ENCODE measurements around the gene DPP9.

DNA sequence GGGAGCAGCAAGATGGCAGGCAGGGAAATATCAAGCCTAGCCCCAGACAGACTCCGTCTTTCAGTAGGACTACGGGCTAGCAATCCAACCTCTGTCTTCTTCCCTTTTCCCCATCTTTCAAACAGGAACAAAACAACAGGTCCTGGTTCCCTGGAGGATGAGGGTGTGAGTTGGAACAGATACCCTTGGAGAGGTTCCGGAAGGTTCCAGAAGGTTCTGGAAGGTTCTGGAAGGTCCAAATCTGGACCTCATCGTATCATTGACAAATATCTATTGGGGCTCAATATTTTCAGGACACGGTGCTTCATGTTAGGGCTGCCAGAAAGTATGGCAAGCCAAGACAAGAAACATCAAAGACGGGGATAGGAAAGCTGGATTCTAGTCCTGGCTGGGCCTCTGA, 39.4 kb upstream of the DPP9 start:
- TF ChIP-seq GATA2 (IDR thresholded peaks at IDR 0.05; ENCODE audit: low read depth, low read length) = no peak
- no peak for TF ChIP-seq GATA3 (IDR thresholded peaks at IDR 0.05; ENCODE audit: low read depth, low read length)
